ENCODE data around the gene KIAA0319L. TPM values are rescaled to one million over a fixed set of nuclear protein-coding genes. Genes with fewer than 3 reads are reported as not detected.

The KIAA0319L gene
- total RNA-seq, 1 experiment from 2014 or later: 46.4 TPM

GRCh38 chr1:35434703-35435102 is 122.5 kb downstream of the KIAA0319L start:
- no peaks in the 10 kb centered on the region for H3K27me3 Mint-ChIP-seq (ENCODE audit: low read depth)
- Histone ChIP-seq H2BK120ac (ENCODE audit: low read depth, low read length, poor library complexity, severe bottlenecking) (no peak overlapping the region), H3K27ac (ENCODE audit: insufficient read length, low read depth, low read length) (no peak overlapping the region), H3K56ac (ENCODE audit: insufficient read length, low read depth, low read length) (no peak overlapping the region), H4K5ac (ENCODE audit: insufficient read length, low read depth, low read length) (no peak overlapping the region), H3K79me1 (ENCODE audit: insufficient read depth, low read depth, low read length, poor library complexity, severe bottlenecking) (no peaks in the 10 kb centered on the region), H3K4me1 (ENCODE audit: insufficient read depth, low read length) (no peaks in the 10 kb centered on the region; the same call in 1 of the 2 replicates), H3K9me3 (ENCODE audit: control insufficient read depth, low read depth, low read length) (no peaks in the 10 kb centered on the region), H3K14ac (ENCODE audit: insufficient read depth, low read length) (no peak overlapping the region), H2BK5ac (ENCODE audit: insufficient read length, low read length) (no peak overlapping the region), H3K18ac (ENCODE audit: insufficient read length, low read depth, low read length) (no peak overlapping the region), H2BK12ac (ENCODE audit: insufficient read length, low read depth, low read length) (no peak overlapping the region), H3K4me2 (ENCODE audit: insufficient read depth, insufficient read length, low read length) (no peak overlapping the region), H3K23ac (ENCODE audit: insufficient read length, low read depth, low read length) (no peak overlapping the region), H3K23me2 (ENCODE audit: insufficient read length, low read depth, low read length, poor library complexity, severe bottlenecking) (no peaks in the 10 kb centered on the region), H2BK15ac (ENCODE audit: low read depth, low read length) (no peak overlapping the region), H3K4ac (ENCODE audit: low read depth, low read length) (no peak overlapping the region), H3K9ac (ENCODE audit: extremely low read depth, insufficient read length, low read length) (no peak overlapping the region), H4K20me1 (ENCODE audit: control insufficient read depth, insufficient read depth, insufficient read length) (no peaks in the 10 kb centered on the region), H3T11ph (ENCODE audit: low read length) (no peak overlapping the region), H3K79me2 (ENCODE audit: insufficient read depth, low read length) (no peaks in the 10 kb centered on the region), H2AK5ac (ENCODE audit: insufficient read length, low read length) (no peak overlapping the region), H3K27me3 (ENCODE audit: insufficient read depth, low read length) (no peaks in the 10 kb centered on the region), H4K91ac (ENCODE audit: insufficient read length, low read depth, low read length) (no peak overlapping the region), H4K8ac (replicated peaks; ENCODE audit: insufficient read length, low read depth, low read length) (no peak overlapping the region), H2BK20ac (ENCODE audit: low read depth, low read length, poor library complexity, severe bottlenecking) (no peak overlapping the region), H2AFZ (ENCODE audit: low read length) (no peak overlapping the region)
- no CpG with 5 or more reads among the region's 12 CpGs for WGBS (ENCODE audit: extremely low coverage, insufficient read length, low lambda C conversion rate)
- no peak overlapping the region for H3K4me3 Mint-ChIP-seq
- no peak overlapping the region for H3K27ac Mint-ChIP-seq
- peaks cover 0 to 3% of the 10 kb centered on the region in 2 experiments; a peak in 1 of 5 replicates for H3K9me3 Mint-ChIP-seq
- H3K36me3 Mint-ChIP-seq (ENCODE audit: insufficient read depth in 1 of 3, low read depth in 3 of 3): peaks cover 44 to 78% (median 78%) of the 10 kb centered on the region in 3 experiments; a peak in 6 of 7 replicates
- no peak for TF ChIP-seq CTCF (conservative IDR thresholded peaks at IDR 0.05)
- peaks cover 0 to 5% of the 10 kb centered on the region in 2 experiments; a peak in 2 of 4 replicates for H3K4me1 Mint-ChIP-seq
- DNase-seq: no peak

All from H9 (cell line).